MM.1S (cell line): ENCODE measurements around the gene E2F7.
"Not testable (repeated sequence)": the region's sequence is repeated elsewhere in the genome, so short reads cannot be mapped to it uniquely, and the experiment has no call there.

Experiments
- DNase-seq: peaks from one replicate; pipeline ENCODE4 v3.0.0-alpha.2; 2015
- H2AFZ ChIP-seq: fragments of 300-600 bp; sonication (generic); 2 replicates; pipeline ENCODE4 v1.6.0; 2016; ENCODE audit warnings: antibody characterized with exemption, low read length
- H3F3A ChIP-seq: fragments of 300-600 bp; sonication (generic); 2 replicates; pipeline ENCODE4 v1.6.1; 2016; ENCODE audit warnings: mild to moderate bottlenecking, antibody characterized with exemption, low read length, moderate library complexity, mixed read lengths; ENCODE audit not compliant: insufficient read depth
- H3K27ac ChIP-seq: fragments of 300-600 bp; sonication (generic); 2 replicates; pipeline ENCODE4 v1.5.1; 2016; ENCODE audit warnings: mild to moderate bottlenecking, low read length
- H3K27me3 ChIP-seq: fragments of 300-600 bp; sonication (generic); replicated peaks from 2 replicates; pipeline ENCODE4 v1.6.0; 2016; ENCODE audit warnings: low read length; ENCODE audit not compliant: insufficient read depth
- H3K36me3 ChIP-seq: fragments of 300-600 bp; sonication (generic); replicated peaks from 2 replicates; pipeline ENCODE4 v1.6.1; 2016; ENCODE audit warnings: mild to moderate bottlenecking, low read length, mixed read lengths; ENCODE audit not compliant: insufficient read depth
- H3K4me1 ChIP-seq: fragments of 300-600 bp; sonication (generic); 2 replicates; pipeline ENCODE4 v1.6.1; 2016; ENCODE audit warnings: low read length, mixed read lengths
- H3K4me2 ChIP-seq: fragments of 300-600 bp; sonication (generic); 2 replicates; pipeline ENCODE4 v1.6.0; 2016; ENCODE audit warnings: low read depth, low read length
- H3K4me3 ChIP-seq: fragments of 300-600 bp; sonication (generic); 2 replicates; pipeline ENCODE4 v1.5.1; 2016; ENCODE audit warnings: low read length, mixed read lengths
- H3K79me2 ChIP-seq: fragments of 300-600 bp; sonication (generic); 2 replicates; pipeline ENCODE4 v1.6.1; 2016; ENCODE audit warnings: mixed run types, low read length, mixed read lengths
- H3K9ac ChIP-seq: fragments of 300-600 bp; sonication (generic); 2 replicates; pipeline ENCODE4 v1.6.1; 2016; ENCODE audit warnings: low read length, mixed read lengths
- H3K9me2 ChIP-seq: fragments of 300-600 bp; sonication (generic); replicated peaks from 2 replicates; pipeline ENCODE4 v1.6.1; 2016; ENCODE audit warnings: mild to moderate bottlenecking, low read length, mixed read lengths; ENCODE audit not compliant: insufficient read depth
- H3K9me3 ChIP-seq: fragments of 300-600 bp; sonication (generic); replicated peaks from 2 replicates; pipeline ENCODE4 v1.6.1; 2016; ENCODE audit warnings: mild to moderate bottlenecking, low read length, mixed read lengths; ENCODE audit not compliant: insufficient read depth
- H4K20me1 ChIP-seq: fragments of 300-600 bp; sonication (generic); 2 replicates; pipeline ENCODE4 v1.6.1; 2016; ENCODE audit warnings: mild to moderate bottlenecking, low read length, moderate library complexity, mixed read lengths; ENCODE audit not compliant: insufficient read depth
- EZH2 ChIP-seq: fragments of 300-600 bp; sonication (generic); optimal IDR thresholded peaks from 2 replicates; pipeline ENCODE3; 2017; ENCODE audit warnings: low read depth, mild to moderate bottlenecking, antibody characterized with exemption, low read length, mixed read lengths
- EZH2phosphoT487 ChIP-seq: fragments of 300-600 bp; sonication (generic); IDR thresholded peaks from 2 replicates; pipeline ENCODE4 v1.6.1; 2018; ENCODE audit warnings: antibody characterized with exemption, low read length
- TF ChIP-seq, protein P1 (sequence below): fragments of 300-600 bp; sonication (generic); IDR thresholded peaks from 2 replicates; pipeline ENCODE4 v1.5.1; 2016; ENCODE audit warnings: antibody characterized with exemption, low read length, mixed read lengths

The E2F7 gene

GRCh38 chr12:77102691-77103090 lies 37.3 kb upstream of the E2F7 start:
- Histone ChIP-seq H3F3A (no peaks in the 10 kb centered on the region), H3K27ac (no peak overlapping the region), H3K4me3 (no peak overlapping the region), H2AFZ (no peak overlapping the region), H3K79me2 (no peaks in the 10 kb centered on the region), H3K36me3 (no peaks in the 10 kb centered on the region), H3K4me2 (no peak overlapping the region), H3K9me2 (no peaks in the 10 kb centered on the region), H3K9ac (no peak overlapping the region), H3K4me1 (no peaks in the 10 kb centered on the region), H3K9me3 (no peaks in the 10 kb centered on the region), H3K27me3 (no peaks in the 10 kb centered on the region), H4K20me1 (no peaks in the 10 kb centered on the region)
- no peak for DNase-seq
- TF ChIP-seq, protein P1, sequence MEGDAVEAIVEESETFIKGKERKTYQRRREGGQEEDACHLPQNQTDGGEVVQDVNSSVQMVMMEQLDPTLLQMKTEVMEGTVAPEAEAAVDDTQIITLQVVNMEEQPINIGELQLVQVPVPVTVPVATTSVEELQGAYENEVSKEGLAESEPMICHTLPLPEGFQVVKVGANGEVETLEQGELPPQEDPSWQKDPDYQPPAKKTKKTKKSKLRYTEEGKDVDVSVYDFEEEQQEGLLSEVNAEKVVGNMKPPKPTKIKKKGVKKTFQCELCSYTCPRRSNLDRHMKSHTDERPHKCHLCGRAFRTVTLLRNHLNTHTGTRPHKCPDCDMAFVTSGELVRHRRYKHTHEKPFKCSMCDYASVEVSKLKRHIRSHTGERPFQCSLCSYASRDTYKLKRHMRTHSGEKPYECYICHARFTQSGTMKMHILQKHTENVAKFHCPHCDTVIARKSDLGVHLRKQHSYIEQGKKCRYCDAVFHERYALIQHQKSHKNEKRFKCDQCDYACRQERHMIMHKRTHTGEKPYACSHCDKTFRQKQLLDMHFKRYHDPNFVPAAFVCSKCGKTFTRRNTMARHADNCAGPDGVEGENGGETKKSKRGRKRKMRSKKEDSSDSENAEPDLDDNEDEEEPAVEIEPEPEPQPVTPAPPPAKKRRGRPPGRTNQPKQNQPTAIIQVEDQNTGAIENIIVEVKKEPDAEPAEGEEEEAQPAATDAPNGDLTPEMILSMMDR = no peak

- Histone ChIP-seq H4K20me1 (no peaks in the 10 kb centered on the region), H3K36me3 (no peaks in the 10 kb centered on the region), H3K9ac (no peak overlapping the region), H3K4me3 (no peak overlapping the region), H3K9me3 (no peaks in the 10 kb centered on the region), H3K79me2 (no peaks in the 10 kb centered on the region), H3K4me1 (no peaks in the 10 kb centered on the region), H3K27ac (no peak overlapping the region), H2AFZ (no peak overlapping the region), H3K4me2 (no peak overlapping the region), H3K9me2 (no peaks in the 10 kb centered on the region), H3F3A (no peaks in the 10 kb centered on the region), H3K27me3 (no peaks in the 10 kb centered on the region)
- DNase-seq = no peak
- TF ChIP-seq, protein P1 = no peak
- no peak for TF ChIP-seq EZH2
- TF ChIP-seq EZH2phosphoT487 = no peak
Measured at GRCh38 chr12:77102123-77102522, 36.8 kb upstream of the E2F7 start.

- Histone ChIP-seq H3K36me3 (no peaks in the 10 kb centered on the region), H2AFZ (no peak overlapping the region), H3F3A (no peaks in the 10 kb centered on the region), H3K4me1 (no peaks in the 10 kb centered on the region), H3K79me2 (no peaks in the 10 kb centered on the region), H3K4me3 (no peak overlapping the region), H3K9me3 (no peaks in the 10 kb centered on the region), H3K9me2 (no peaks in the 10 kb centered on the region), H3K27me3 (no peaks in the 10 kb centered on the region), H4K20me1 (no peaks in the 10 kb centered on the region), H3K27ac (no peak overlapping the region), H3K9ac (no peak overlapping the region), H3K4me2 (no peak overlapping the region)
- TF ChIP-seq, protein P1 = no peak
- TF ChIP-seq EZH2phosphoT487 (no peak), EZH2 (no peak)
- no peak for DNase-seq
Measured at GRCh38 chr12:77099799-77100198, 34.4 kb upstream of the E2F7 start.

DNA sequence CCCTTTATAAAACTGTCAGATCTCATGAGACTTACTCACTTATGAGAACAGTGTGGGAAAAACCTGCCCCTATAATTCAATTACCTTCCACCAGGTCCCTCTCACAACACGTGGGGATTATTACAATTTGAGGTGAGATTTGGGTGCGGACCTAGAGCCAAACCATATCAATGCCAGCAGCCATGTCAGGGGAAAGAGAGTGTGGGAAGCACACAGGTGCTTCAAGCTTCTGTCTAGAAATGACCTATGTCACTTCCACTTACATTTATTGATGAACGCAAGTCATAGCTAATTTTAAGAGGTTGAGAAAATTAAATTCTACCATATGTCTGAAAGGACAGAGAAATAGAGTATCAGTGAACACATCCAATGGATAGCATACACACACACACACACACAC lies 32.5 kb upstream of the E2F7 start:
- Histone ChIP-seq H2AFZ (no peak overlapping the region), H3F3A (no peaks in the 10 kb centered on the region), H3K9ac (no peak overlapping the region), H3K4me3 (no peak overlapping the region), H3K9me2 (no peaks in the 10 kb centered on the region), H3K36me3 (no peaks in the 10 kb centered on the region), H3K9me3 (no peaks in the 10 kb centered on the region), H3K27ac (no peak overlapping the region), H3K27me3 (no peaks in the 10 kb centered on the region), H3K4me2 (no peak overlapping the region), H3K79me2 (no peaks in the 10 kb centered on the region), H3K4me1 (no peaks in the 10 kb centered on the region), H4K20me1 (no peaks in the 10 kb centered on the region)
- TF ChIP-seq EZH2phosphoT487 (no peak), EZH2 (no peak)
- TF ChIP-seq, protein P1 = no peak
- no peak for DNase-seq

DNA sequence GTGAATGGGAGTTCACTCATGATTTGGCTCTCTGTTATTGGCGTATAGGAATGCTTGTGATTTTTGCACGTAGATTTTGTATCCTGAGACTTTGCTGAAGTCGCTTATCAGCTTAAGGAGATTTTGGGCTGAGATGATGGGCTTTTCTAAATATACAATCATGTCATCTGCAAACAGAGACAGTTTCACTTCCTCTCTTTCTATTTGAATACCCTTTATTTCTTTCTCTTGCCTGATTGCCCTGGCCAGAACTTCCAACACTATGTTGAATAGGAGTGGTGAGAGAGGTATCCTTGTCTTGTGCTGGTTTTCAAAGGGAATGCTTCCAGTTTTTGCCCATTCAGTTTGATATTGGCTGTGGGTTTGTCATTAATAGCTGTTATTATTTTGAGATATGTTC lies 26.9 kb upstream of the E2F7 start:
- H3K79me2 ChIP-seq, H3K36me3 ChIP-seq, H3K4me1 ChIP-seq, H3K9ac ChIP-seq, DNase-seq, H3K9me2 ChIP-seq, H4K20me1 ChIP-seq, H3K4me2 ChIP-seq, H2AFZ ChIP-seq, H3K4me3 ChIP-seq, H3K27me3 ChIP-seq, H3K9me3 ChIP-seq, H3K27ac ChIP-seq, H3F3A ChIP-seq: not testable (repeated sequence)
